Hepatic stellate cell (primary cell): Measurements from ENCODE around the gene NUDT3.
"Not testable (repeated sequence)": the region's sequence is repeated elsewhere in the genome, so short reads cannot be mapped to it uniquely, and the experiment has no call there.

ENCODE experiments used
- DNase-seq: peaks from one replicate; pipeline ENCODE4 v3.0.0; 2011; ENCODE audit warnings: low spot score

The NUDT3 gene

DNA sequence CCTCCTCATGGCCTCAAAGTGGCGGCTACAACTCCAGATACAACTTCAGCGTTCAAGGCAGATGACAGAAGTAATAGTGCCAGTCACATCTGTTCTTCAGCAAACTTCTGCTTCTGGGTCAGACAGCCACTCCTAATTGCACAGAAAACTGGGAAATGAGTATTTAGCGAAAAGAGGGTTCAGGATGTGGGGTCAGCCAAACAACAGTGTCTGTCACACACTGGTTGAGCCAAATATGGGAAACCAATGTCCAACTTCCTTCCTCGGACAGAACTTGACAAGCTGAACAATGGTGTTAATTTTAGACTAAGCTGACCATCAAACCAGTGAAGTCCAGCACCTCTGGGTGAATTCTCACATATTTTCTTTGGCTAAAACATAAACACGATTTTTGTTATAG is 22.1 kb downstream of the NUDT3 start:
- DNase-seq = no peak

DNA sequence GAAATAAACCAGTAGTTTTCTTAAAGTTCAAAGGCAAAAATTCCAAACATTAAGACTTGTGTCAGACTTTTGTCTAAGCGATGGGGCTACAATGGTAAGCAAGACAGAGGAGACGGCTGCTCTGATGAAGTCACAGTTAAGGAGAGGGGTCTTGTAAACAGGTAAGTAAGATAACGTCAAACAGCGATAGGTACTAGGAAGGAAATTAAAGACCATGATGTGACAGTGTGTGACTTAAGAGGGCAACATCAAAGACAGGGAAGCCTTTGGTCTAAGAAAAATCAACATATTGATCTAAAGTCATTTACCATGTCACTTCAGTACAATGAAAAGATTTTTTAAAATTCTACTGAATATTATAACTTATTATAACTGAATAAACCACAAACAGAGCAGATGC is 23.1 kb downstream of the NUDT3 start:
- DNase-seq = no peak

DNA sequence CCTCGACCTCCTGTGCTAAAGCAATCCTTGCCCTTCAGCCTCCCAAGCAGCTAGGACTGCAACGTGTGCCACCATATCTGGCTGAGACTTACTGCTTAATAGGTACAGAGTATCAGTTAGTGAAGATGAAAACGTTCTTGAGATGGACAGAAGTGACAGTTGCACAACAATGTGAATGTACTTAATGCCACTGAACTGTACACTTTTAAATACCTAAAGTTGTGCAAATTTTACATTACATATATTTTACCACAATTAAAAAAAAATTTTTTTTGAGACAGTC is 25.9 kb downstream of the NUDT3 start:
- no peak for DNase-seq

DNA sequence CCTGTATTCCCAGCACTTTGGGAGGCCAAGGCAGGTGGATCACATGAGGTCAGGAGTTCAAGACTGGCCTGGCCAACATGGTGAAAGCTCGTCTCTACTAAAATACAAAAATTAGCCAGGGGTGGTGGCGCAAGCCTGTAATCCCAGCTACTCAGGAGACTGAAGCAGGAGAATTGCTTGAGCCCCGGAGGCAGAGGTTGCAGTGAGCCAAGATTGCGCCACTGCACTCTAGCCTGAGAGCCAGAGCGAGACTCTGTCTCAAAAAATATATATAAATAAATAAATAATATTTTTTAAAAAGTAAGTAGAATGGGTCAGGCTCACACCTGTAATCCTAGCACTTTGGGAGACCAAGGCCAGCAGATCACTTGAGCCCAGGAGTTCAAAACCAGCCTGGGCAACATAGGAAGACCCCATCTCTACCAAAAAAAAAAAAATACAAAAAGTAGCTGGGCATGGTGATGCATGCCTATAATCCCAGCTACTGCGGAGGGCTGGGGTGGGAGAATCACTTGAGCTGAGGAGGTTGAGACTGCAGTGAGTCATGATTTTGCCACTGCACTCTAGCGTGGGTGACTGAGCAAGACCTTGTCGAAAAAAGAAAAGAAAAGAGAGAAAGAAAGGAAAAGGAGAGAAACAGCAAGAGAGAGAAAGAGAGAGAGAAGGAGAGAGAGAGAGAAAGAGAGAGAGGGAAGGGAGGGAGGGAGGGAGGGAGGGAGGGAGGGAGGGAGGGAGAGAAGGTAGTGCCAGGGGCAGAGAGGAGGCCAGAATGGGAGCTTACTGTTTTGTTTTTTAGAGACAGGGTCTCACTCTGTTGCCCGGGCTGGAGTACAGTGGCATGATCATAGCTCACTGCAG is 26.5 kb downstream of the NUDT3 start:
- DNase-seq = not testable (repeated sequence)

DNA sequence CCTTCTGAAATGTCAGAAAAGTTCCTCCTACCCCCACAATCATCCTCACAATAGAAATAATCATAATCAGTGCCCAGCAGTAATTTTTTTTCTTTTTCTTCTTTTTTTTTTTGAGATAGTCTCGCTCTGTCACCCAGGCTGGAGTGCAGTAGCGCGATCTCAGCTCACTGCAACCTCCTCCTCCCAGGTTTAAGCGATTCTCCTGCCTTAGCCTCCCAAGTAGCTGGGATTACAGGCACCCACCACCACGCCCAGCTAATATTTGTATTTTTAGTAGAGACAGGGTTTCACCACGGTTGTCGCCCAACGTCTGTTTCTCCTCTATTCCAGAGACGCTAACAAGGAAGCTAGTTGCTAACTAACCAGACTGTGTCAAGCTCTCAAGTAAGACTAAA is 28.8 kb downstream of the NUDT3 start:
- DNase-seq = not testable (repeated sequence)

DNA sequence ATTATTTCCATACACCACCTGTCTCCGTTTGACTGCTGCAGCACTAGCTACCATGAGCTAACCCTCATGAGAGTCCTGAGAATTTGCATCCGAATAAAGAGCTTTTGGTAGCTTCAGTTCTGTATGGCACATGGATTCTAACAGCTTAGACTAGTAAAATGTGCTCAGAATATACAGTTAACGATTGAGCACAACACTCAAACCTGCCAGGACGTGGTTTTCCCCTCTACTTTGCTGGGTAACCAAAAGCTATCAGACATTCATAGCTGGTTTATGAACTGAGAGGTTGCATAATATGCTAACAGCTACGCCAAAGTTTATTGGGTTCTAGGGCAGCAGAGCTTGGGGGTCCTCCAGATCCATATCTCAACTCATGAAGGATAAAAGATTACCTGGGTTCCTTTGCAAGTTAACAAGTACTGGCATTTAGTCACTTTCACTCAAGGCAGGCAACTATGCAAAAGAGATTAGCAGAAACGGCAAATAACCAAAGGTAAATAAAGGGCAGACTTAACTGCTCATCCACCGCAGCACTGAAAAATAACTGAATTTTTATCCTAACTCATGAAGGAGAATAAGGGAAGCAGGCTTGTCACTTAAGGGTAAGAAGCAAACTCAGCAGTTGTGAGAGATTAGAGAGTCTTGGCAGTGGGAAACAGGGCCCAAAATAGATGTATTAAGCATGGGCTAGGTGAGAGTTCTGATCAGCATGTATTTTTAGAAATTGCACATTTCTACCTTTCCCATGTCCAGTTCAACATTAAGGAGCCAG is 29.4 kb downstream of the NUDT3 start:
- no peak for DNase-seq

DNA sequence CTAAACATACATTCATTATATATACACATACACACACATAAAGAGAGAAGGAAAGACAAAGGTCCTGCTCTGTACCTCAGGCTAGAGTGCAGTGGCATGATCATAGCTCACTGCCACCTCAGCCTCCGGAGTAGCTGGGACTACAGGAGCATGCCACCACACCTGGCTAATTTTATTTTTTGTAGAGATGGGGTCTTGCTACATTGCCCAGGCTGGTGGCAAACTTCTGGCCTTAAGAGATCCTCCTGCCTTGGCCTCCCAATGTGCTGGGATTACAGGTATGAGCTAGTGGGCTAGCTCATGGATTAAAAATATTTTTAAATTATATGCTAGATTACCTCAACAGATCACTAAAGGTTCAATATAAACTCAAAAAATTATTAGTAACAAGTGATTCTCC is 30.3 kb downstream of the NUDT3 start:
- no peak for DNase-seq

DNA sequence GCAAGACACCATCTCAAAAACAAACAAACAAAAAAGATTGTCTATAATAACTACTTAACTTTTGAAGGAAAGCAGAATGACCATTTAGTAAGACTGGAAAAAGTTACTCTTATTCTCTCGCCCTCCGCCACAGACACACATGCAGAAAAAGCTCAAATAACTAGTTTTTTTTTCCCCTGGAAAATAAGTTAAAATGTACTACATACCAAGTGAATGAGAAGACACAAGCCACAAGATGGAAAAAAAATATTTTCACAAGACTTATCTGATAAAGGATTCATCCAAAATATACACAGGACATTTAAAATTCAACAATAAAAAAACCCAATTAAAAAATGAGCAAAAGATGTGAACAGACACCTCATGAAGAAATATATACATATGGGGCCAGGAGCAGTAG is 31.9 kb downstream of the NUDT3 start:
- peak; percentile 59 for DNase-seq

DNA sequence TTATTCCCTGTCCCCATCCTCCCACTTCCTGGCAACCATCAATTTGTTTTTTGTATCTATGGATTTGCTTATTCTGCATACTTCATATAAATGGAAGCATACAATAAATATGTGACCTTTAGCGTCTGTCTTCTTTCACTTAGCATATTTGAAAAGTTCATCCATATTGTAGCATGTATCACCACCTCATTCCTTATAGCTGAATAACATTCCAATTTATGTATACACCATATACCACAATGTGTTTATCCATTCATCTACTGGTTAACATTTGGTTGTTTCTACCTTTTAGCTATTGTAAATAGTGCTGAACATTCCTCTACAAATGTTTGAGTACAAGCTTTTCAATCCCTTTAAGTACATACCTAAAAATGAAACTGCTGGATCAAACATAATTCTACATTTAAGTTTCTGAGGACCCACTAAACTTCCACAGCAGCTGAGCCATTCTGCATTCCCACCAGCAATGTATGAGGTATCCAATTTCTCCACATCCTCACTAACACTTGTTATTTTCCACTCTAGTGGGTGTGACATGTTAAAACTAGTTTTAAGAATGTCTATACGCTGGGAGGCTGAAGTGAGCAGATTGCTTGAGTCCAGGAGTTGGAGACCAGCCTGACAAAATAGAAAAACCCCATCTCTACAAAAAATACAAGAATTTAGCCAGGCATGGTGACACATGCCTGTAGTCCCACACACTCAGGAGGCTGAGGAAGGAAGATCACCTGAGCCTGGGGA is 32.9 kb downstream of the NUDT3 start:
- no peak for DNase-seq

DNA sequence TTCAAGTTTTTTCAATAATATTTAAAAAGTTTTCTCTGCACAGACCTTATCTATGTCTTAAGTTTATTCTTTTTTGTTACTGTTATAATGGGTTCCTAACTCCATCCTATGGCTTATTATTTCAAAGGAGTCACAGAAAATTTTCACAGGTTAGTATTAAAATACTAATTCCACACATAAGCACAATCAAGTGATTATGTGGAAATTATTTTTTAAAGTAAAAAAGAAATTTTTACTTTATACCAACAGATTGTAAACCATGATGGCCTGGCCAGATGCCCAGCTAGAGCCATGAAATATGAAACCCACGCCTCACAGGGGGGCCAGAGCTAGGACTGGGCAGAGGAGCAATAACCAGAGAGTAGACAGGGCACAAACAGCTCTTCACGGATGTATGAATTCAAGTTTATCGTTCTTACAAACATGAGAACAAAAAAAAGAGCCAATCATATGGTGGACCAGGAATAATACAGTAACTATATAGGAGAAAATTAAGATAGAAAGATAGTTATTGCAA is 34.0 kb downstream of the NUDT3 start:
- no peak for DNase-seq

DNA sequence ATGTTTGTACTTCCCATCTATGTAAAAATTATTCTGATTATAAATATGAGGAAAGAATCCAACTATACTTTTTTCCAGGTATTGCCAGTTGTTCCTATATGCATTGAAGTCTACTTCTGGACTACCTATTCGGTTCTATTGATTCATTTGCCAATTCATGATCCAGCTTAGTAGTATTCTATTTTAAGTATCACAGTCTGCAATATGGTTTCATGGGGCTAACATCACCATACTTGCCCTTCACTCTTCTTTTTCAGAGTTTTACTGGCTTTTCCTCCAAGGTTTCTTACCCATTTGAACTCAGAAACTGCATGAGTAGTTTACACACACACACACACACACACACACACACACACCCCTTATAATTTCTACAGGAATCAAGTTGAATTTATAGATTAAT is 34.5 kb downstream of the NUDT3 start:
- DNase-seq = no peak

DNA sequence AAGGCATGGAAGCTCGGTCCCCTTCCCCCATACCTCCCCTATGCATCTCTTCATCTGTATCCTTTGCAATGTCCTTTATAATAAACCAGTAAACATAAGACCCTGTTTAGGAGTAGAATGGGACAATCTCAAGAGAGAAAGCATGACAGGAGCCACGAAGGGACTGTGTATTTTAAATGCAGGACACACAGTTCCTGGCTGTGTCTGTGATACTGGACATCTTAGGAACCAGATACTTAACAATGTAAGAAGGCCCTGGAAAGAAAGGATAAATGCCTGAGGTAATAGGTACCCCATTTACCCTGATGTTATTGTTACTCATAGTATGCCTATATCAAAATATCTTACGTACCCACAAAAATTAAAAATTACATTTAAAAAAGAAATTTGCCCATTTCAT is 36.6 kb downstream of the NUDT3 start:
- no peak for DNase-seq

DNA sequence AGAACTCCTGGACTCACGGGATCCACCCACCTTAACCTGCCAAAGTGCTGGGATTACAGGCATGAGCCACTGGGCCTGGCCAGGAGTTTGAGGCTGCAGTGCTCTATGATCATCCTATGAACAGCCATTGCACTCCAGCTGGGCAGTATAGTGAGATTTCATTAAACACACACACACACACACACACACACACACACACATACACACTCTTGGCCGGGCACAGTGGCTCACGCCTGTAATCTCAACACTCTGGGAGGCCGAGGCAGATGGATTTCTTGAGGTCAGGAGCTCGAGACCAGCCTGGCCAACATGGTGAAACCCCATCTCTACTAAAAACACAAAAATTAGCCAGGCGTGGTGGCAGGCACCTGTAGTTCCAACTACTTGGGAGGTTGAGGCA is 38.2 kb downstream of the NUDT3 start:
- DNase-seq = not testable (repeated sequence)

DNA sequence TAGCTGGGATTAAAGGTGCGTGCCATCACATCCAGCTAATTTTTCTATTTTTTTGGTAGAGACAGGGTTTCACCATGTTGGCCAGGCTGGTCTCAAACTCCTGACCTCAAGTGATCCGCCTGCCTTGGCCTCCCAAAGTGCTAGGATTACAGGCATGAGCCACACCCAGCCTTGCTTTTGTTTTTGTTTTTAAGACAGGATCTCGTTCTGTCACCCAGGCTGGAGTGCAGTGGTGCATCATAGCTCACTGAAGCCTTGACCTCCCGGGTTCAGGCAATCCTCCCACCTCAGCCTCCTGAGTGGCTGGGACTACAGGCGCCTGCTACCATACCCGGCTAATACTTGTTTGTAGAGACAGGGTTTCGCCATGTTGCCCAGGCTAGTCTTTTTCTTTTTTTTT is 38.9 kb downstream of the NUDT3 start:
- DNase-seq = not testable (repeated sequence)

DNA sequence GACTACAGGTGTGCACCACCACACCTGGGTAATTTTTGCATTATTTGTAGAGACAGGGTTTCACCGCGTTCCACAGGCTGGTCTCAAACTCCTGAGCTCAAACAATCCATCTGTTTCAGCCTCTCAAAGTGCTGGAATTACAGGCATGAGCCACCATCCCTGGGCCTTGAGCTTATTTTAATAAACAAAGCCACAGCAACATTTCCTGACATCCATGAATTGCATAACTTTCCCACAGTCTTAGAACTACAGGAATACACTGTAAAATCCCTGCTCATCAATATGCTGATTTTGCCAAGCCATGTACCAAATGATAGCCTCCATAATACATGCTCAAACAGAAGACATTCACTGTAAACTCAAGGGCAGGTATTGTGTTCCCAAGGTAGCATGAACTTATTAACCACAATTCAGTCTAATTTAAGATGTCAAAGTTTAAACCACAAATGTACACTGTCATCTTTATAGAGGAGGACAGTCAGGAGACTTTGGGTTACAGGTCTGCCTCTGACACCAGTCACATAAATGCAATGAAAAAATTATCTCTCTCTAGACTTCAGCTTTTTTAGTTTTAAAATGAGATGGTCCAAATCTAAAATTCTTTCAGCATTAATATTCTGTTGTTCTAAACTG is 40.0 kb downstream of the NUDT3 start:
- no peak for DNase-seq

DNA sequence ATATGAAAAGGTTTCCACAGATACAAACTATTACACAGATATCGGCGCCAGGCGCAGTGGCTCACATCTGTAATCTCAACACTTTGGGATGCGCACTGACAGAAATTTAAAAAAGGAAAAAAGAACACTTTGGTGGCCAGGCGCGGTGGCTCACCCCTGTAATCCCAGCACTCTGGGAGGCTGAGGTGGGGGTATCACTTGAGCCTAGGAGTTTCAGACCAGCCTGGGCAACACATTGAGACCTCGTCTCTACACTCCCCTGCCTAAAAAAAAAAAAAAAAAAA is 41.6 kb downstream of the NUDT3 start:
- DNase-seq = no peak

DNA sequence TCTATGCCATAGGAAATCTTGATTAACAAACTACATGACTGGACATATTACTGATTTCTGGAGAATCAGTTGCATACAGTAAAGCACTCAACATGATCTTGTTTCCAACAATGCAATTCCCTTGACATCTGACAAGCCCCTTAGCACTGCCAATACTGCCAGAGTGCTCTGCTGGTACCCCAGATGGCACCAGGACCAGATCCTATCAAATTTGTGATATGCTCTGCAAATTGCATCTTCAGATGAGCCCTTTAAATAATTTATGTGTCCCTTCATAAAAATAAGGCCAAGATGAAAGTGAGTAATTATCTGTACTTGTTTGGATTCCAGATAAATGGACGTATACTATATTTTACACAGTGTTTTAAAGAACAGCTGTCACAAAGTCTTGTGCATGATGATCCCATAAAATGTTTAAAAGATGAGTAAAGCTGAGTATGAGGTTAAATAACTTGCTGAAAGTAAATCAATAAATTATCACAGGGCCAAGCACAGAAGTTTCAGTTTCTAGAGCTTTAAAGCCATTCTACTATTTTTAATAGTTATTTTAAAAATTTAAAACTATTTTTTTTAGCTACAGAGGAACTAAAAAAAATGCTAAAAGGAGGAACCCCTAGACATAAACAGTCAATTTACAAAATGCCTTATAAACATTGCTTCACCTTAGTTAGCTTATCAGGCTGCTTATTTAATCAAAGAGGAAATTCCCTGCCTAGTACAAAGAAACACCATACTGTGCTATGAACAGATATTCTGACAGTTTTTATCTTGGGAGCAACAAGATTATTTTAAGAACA is 42.1 kb downstream of the NUDT3 start:
- DNase-seq = no peak

DNA sequence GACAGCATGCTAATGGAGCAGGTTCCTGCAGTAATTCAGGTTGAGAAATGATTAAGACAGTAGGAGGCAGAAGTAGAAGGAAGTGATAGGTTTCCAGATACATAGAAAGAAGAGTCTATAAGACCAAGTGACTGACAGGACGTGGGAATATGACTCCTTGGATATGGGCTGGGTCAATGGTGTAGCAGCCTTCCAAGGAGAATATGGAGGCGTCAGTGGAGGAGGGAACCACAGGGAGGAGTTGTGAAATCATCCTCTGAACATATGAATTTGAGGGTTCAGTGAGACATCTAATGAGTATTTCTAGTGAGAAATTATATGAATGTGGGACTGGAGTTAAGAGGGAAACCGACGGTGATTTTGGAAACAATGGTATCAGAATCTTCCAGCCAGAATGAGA is 43.3 kb downstream of the NUDT3 start:
- DNase-seq = no peak

DNA sequence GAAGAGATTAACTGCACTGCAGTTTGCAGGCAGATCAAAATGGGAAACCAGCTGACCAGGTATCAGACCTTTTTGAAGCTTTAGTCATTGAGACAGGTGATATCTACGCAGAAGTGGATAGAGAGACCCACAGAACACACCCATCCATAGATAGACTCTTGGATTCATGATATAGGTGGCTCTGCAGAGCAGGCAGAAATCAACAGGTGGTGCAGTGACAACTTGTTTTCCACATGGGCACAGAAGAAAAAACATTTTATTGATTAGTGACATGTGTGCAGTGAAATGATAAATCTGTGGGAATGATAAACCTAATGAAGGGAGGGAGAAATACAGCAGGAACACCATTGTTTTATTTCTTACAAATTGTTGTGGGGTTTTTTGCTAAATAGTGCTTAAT is 45.2 kb downstream of the NUDT3 start:
- no peak for DNase-seq

DNA sequence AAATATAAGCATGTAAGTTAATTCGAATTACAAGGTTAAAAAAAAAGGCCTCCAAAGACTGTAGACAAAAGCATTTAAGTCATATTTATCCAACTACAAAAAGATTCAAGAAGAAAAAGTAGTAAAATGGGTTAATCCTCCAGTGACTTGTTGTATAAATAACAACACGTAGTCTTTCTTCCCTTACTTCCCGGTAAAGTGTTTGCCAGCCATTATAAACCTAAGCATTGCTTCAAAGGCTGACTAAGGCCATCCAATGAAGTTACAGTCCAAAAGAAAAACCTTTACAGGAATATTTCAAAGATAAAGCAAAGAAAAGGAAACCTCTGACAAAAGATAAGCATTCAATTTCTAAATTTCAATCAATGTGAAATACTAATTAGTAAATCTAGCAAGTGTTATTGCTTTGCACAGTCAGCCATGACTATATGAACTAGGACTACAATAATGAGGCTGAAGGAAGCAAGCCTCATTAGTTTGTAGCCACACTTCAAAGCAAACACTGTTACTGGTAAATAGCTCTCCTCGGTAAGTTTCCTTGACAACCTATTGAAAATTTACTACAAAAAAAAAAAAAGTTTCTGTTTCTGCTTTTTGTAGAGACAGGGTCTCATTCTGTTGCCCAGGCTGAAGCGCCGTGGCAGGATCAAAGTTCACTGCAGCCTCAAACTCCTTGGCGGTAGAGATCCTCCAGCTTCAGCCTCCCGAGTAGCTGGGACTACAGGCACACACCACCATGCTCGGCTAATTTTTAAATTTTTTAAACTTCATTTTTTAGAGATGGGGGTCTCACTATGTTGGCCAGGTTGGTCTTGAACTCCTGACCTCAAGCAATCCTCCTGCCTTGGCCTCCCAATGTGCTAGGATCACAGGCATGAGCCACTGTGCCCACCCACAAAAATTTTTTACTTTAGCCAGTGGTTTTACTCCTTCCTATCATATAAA is 46.0 kb downstream of the NUDT3 start:
- DNase-seq = no peak

DNA sequence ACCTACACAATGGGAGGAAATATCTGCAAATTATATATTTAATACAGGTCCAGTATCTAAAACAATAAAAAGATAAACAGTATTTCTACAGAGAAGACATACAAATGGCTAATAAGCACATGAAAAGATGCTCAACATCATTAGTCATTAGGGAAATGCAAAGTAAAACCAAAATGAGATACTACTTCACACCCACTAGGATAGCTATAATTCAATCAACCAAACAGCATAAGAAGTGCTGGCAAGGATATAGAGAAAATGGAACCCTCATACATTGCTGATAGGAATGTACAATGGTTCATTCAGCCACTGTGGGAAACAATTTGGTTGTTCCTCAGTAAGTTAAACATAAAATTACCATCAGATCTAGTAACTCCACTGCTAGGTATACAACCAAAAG is 48.7 kb downstream of the NUDT3 start:
- no peak for DNase-seq
